Activated CD8-positive, alpha-beta T cell treated with anti-CD3 and anti-CD28 coated beads for 36 hours (primary cell): ENCODE results near the gene BOD1. TPM values are rescaled to one million over a fixed set of nuclear protein-coding genes. Genes with fewer than 3 reads are reported as not detected.

Experiments
- ATAC-seq: fragments of 200-7000 bp; cut with Tn5 transposase; one replicate; pipeline ENCODE4 v1.10.0; 2021; ENCODE audit warnings: mild to moderate bottlenecking, moderate library complexity
- CTCF ChIA-PET: fragments of 350-600 bp; sonication (Branson Sonifier 250); formaldehyde crosslinking; loops from one replicate; lab custom pipeline; 2021; ENCODE audit warnings: antibody characterized with exemption; lab: Charles Lee
- POLR2A ChIA-PET: fragments of 350-600 bp; sonication (Branson Sonifier 250); formaldehyde crosslinking; loops from one replicate; lab custom pipeline; 2021; ENCODE audit warnings: antibody characterized with exemption; lab: Charles Lee
- DNase-seq: peaks from one replicate; pipeline ENCODE4 v3.0.0-alpha.2; 2020
- H3K27ac Mint-ChIP-seq: one replicate; pipeline ENCODE4 v1.8.0; 2021; ENCODE audit warnings: mild to moderate bottlenecking, mixed read lengths
- H3K27me3 Mint-ChIP-seq: one replicate; pipeline ENCODE4 v1.8.0; 2021; ENCODE audit warnings: mixed read lengths
- H3K36me3 Mint-ChIP-seq: one replicate; pipeline ENCODE4 v1.8.0; 2021; ENCODE audit warnings: low read depth, mixed read lengths
- H3K4me1 Mint-ChIP-seq: one replicate; pipeline ENCODE4 v1.8.0; 2021; ENCODE audit warnings: low read depth, mixed read lengths
- H3K4me3 Mint-ChIP-seq: one replicate; pipeline ENCODE4 v1.8.0; 2021; ENCODE audit warnings: mild to moderate bottlenecking, moderate library complexity, mixed read lengths
- H3K9me3 Mint-ChIP-seq: one replicate; pipeline ENCODE4 v1.8.0; 2021; ENCODE audit warnings: mixed read lengths
- CTCF ChIP-seq: fragments of 200-600 bp; IDR thresholded peaks from one replicate; pipeline ENCODE4 v1.8.0; 2022; ENCODE audit warnings: antibody characterized with exemption, mild to moderate bottlenecking
- intact Hi-C: fragments of 100-400 bp; cut with micrococcal nuclease; formaldehyde crosslinking; loops from one replicate; pipeline ENCODE4 v1.10.0; 2022
- total RNA-seq, 2 experiments: library from RNA; stranded (reverse); gene quantifications; one replicate each; pipeline ENCODE4 v1.2.3, GENCODE V29; 2021

Gene BOD1
- total RNA-seq, 2 experiments from 2014 or later: 28.1 to 28.7 TPM

- Mint-ChIP-seq H3K4me1 (no peaks in the 10 kb centered on the region), H3K27ac (no peak overlapping the region), H3K9me3 (no peaks in the 10 kb centered on the region), H3K4me3 (no peak overlapping the region), H3K36me3 (no peaks in the 10 kb centered on the region), H3K27me3 (no peaks in the 10 kb centered on the region)
- POLR2A ChIA-PET: no interaction called here
- CTCF ChIA-PET: no interaction called here
- no peak for DNase-seq
- intact Hi-C loops: no loop called here
- no peak for TF ChIP-seq CTCF
- no peak for ATAC-seq
Observed at GRCh38 chr5:173662581-173663351, 46.3 kb upstream of the BOD1 start.

GRCh38 chr5:173660481-173661280 lies 44.2 kb upstream of the BOD1 start:
- H3K36me3 Mint-ChIP-seq: no peaks in the 10 kb centered on the region
- intact Hi-C loops: no loop called here
- no peak overlapping the region for H3K4me3 Mint-ChIP-seq
- DNase-seq: no peak
- H3K9me3 Mint-ChIP-seq: no peaks in the 10 kb centered on the region
- ChIA-PET POLR2A (no interaction called here), CTCF (no interaction called here)
- TF ChIP-seq CTCF: no peak
- no peak for ATAC-seq
- H3K4me1 Mint-ChIP-seq: no peaks in the 10 kb centered on the region
- no peak overlapping the region for H3K27ac Mint-ChIP-seq
- peaks cover 4% of the 10 kb centered on the region for H3K27me3 Mint-ChIP-seq

- ChIA-PET POLR2A (no interaction called here), CTCF (no interaction called here)
- Mint-ChIP-seq H3K4me1 (no peaks in the 10 kb centered on the region), H3K27ac (no peak overlapping the region), H3K36me3 (no peaks in the 10 kb centered on the region), H3K9me3 (no peaks in the 10 kb centered on the region), H3K4me3 (no peak overlapping the region), H3K27me3 (peaks cover 7% of the 10 kb centered on the region)
- ATAC-seq: no peak
- TF ChIP-seq CTCF: no peak
- DNase-seq: no peak
- intact Hi-C loops: no loop called here
Observed at GRCh38 chr5:173659423-173659822, 43.0 kb upstream of the BOD1 start.

- Mint-ChIP-seq H3K36me3 (no peaks in the 10 kb centered on the region), H3K4me1 (no peaks in the 10 kb centered on the region), H3K27me3 (peaks cover 8% of the 10 kb centered on the region), H3K9me3 (peaks cover 2% of the 10 kb centered on the region), H3K4me3 (no peak overlapping the region), H3K27ac (no peak overlapping the region)
- POLR2A ChIA-PET: interaction anchor here (0.5 kb wide), 1 partner anchor 60 kb away, joined by 4 read pairs; no protein-coding TSS in a partner anchor
- CTCF ChIA-PET: interaction anchor here (0.9 kb wide), 2 partner anchors 13 kb away, joined by 3 read pairs; no protein-coding TSS in a partner anchor
- ATAC-seq (no peak), DNase-seq (no peak)
- TF ChIP-seq CTCF: no peak
- intact Hi-C loops: no loop called here
Observed at GRCh38 chr5:173657741-173658356, 41.4 kb upstream of the BOD1 start.
